Measurements from ENCODE around the gene PSME3IP1. TPM values are rescaled to one million over a fixed set of nuclear protein-coding genes. Genes with fewer than 3 reads are reported as not detected.

The PSME3IP1 gene
- total and polyA plus RNA-seq, 9 of the 15 experiments (the other 6 are each of a cell fraction or from before 2014, with no cell fraction given), result 63.8 to 187 (median 142) TPM

DNA sequence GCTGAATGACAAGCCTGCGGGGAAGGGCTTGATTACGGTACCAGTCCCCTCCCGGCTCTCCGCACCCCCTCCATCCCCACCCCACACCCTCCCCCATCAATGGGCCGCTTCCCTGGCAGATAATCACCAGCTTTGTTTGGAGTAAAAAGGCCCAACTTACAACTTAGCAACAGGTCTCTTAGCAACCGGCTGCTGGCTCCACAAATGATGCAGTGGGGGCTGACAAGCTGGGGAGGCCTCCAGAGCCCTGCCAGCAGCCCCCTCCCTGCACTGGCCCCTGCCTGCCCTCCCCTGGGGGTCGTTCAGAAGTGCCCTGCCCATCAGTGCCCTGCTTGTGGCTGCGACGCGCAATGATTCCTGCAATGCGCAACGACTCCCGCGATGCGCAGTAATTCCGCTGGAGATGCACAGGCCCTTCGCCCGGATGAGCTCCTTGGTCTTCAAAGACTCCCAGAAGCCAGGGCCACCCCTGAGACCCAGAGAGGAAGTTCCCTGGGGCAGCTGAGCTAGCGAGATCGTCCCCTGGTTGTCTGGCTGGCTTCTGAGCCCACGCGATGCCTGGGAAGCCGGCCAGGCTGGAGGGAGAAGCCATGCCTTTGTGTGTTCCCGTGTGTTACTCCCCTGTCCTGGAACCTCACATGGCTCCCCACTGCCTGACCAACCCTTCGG lies 70.2 kb downstream of the PSME3IP1 start:
- POLR2A ChIA-PET, result interaction anchor here (0.7 to 1.0 kb wide), 2 partner anchors 16 to 40 kb away, joined by 3 read pairs; no protein-coding TSS in a partner anchor
- WGBS (ENCODE audit: insufficient coverage, low coverage, missing lambda C conversion rate), result 53% methylated on average over 22 of the region's 25 CpGs
- BruUV-seq (replicated peaks), result no TSS peak

More for the DNA sequence above, 70.2 kb downstream of the PSME3IP1 start:
- H3K27ac ChIP-seq (ENCODE audit: extremely low read depth, low read depth, low read length), result no peak overlapping the region
- H2AFZ ChIP-seq (ENCODE audit: low read depth, low read length), result no peak overlapping the region
- H3K9ac ChIP-seq (ENCODE audit: insufficient read depth in 1 of 2, low read depth in 2 of 2, low read length in 2 of 2), result peak overlapping the region in 1 of 2 experiments; percentile 48; a peak in 1 of 4 replicates
- no peak overlapping the region for H3K4me3 ChIP-seq
- ATAC-seq, result peak; percentile 29; the same call in 1 of the 3 replicates
- in situ Hi-C loops (cut with MboI) (no loop called here), intact Hi-C loops (cut with micrococcal nuclease) (no loop called here)
- no peaks in the 10 kb centered on the region for H3K9me1 ChIP-seq (ENCODE audit: control insufficient read depth, insufficient read depth, low read length)
- no peak for DNase-seq (ENCODE audit: extremely low read depth in 1 of 4, low spot score in 3 of 4)
- no peak for FAIRE-seq
- H3K36me3 ChIP-seq (ENCODE audit: control insufficient read depth, insufficient read depth, low read length), result no peaks in the 10 kb centered on the region
- H4K20me1 ChIP-seq (replicated peaks; ENCODE audit: control insufficient read depth, insufficient read depth, low read length), result 0 out of 2 replicates have a peak, but pooled peaks cover 3% of the 10 kb centered on the region
- no peaks in the 10 kb centered on the region for H3K79me2 ChIP-seq (ENCODE audit: control insufficient read depth, insufficient read depth, low read length)
- no peaks in the 10 kb centered on the region for H3K9me3 ChIP-seq (replicated peaks; ENCODE audit: control insufficient read depth, insufficient read depth, low read depth, low read length)
- TF ChIP-seq SLC30A9 (CRISPR knock-in tag; IDR thresholded peaks at IDR 0.05) (no peak), BHLHE40 (IDR thresholded peaks at IDR 0.05; ENCODE audit: low read length) (peak; percentile 57), USF1 (CRISPR knock-in tag; IDR thresholded peaks at IDR 0.05) (peak; percentile 71), DIDO1 (tag; IDR thresholded peaks at IDR 0.05; ENCODE audit: low read depth) (no peak), SIX5 (IDR thresholded peaks at IDR 0.05; ENCODE audit: borderline replicate concordance in 1 of 2, insufficient read depth in 1 of 2, low read depth in 1 of 2, low read length in 2 of 2) (no peak), RAD51 (IDR thresholded peaks at IDR 0.05; ENCODE audit: borderline replicate concordance, low read depth) (peak; percentile 37; the same call in 1 of the 2 replicates), ZFP36 (IDR thresholded peaks at IDR 0.05; ENCODE audit: low read depth, low read length, partially characterized antibody) (peak; percentile 68), RFX7 (CRISPR knock-in tag; IDR thresholded peaks at IDR 0.05) (no peak), STAG1 (CRISPR knock-in tag; IDR thresholded peaks at IDR 0.05; ENCODE audit: borderline replicate concordance) (no peak), ZBTB43 (CRISPR knock-in tag; IDR thresholded peaks at IDR 0.05) (no peak), ZNF121 (CRISPR knock-in tag; conservative IDR thresholded peaks at IDR 0.05) (no peak), SPI1 (IDR thresholded peaks at IDR 0.05; ENCODE audit: borderline replicate concordance, low read depth, low read length) (peak; percentile 55; the same call in 1 of the 2 replicates), DACH1 (IDR thresholded peaks at IDR 0.05; ENCODE audit: partially characterized antibody) (no peak), USF2 (CRISPR knock-in tag; IDR thresholded peaks at IDR 0.05) (peak; percentile 60), TEAD1 (CRISPR knock-in tag; IDR thresholded peaks at IDR 0.05) (no peak)
- TF ChIP-seq, protein P1, sequence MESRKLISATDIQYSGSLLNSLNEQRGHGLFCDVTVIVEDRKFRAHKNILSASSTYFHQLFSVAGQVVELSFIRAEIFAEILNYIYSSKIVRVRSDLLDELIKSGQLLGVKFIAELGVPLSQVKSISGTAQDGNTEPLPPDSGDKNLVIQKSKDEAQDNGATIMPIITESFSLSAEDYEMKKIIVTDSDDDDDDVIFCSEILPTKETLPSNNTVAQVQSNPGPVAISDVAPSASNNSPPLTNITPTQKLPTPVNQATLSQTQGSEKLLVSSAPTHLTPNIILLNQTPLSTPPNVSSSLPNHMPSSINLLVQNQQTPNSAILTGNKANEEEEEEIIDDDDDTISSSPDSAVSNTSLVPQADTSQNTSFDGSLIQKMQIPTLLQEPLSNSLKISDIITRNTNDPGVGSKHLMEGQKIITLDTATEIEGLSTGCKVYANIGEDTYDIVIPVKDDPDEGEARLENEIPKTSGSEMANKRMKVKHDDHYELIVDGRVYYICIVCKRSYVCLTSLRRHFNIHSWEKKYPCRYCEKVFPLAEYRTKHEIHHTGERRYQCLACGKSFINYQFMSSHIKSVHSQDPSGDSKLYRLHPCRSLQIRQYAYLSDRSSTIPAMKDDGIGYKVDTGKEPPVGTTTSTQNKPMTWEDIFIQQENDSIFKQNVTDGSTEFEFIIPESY (CRISPR knock-in tag; IDR thresholded peaks at IDR 0.05), result peak; percentile 51; the same call in 1 of the 2 replicates
- no peaks in the 10 kb centered on the region; a peak in 1 of 5 replicates for H3K27me3 ChIP-seq (ENCODE audit: control insufficient read depth in 2 of 2, insufficient read depth in 2 of 2, low read length in 2 of 2)
- peaks cover 12 to 25% of the 10 kb centered on the region in 2 experiments for H3K4me1 ChIP-seq (replicated peaks in 1 of 2; ENCODE audit: control insufficient read depth in 2 of 2, insufficient read depth in 2 of 2, low read length in 2 of 2)
- no peak overlapping the region for H3K4me2 ChIP-seq (ENCODE audit: insufficient read depth, low read length)
- CTCF ChIA-PET (ENCODE audit: low intra/inter-chr PET ratio), result no interaction called here

All from K562 (cell line).